Activated CD8-positive, alpha-beta memory T cell treated with anti-CD3 and anti-CD28 coated beads, Interleukin-2, amount 50 U/mL, for 1 hour (primary cell): Measurements from ENCODE around the gene EZH1.

Source experiments
- DNase-seq: peaks from one replicate; pipeline ENCODE4 v3.0.0-alpha.2; 2020; ENCODE audit errors: extremely low read depth

EZH1 gene

GRCh38 chr17:42709561-42709960 lies 35.3 kb downstream of the EZH1 start:
- no peak for DNase-seq

GRCh38 chr17:42708588-42708987 lies 36.3 kb downstream of the EZH1 start:
- DNase-seq = no peak

DNA sequence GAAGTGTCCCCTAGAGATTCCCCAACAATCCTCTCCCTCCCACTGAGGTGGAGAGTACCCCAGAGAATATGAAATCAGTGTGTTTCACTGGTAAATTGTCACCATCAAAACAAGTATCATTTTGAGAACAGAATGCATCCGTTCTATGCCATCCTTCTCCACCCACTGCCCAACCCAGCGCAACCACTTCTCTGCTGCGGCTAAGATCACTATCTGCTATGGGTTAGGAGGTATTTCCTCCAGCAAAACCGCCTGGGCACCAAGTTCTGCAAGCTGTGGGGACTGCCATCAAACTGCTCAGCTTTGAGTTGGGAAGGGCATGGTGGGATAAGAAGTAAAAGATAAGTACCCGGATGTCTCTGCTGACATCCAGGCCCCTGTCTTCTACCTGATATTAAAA lies 38.1 kb downstream of the EZH1 start:
- no peak for DNase-seq

DNA sequence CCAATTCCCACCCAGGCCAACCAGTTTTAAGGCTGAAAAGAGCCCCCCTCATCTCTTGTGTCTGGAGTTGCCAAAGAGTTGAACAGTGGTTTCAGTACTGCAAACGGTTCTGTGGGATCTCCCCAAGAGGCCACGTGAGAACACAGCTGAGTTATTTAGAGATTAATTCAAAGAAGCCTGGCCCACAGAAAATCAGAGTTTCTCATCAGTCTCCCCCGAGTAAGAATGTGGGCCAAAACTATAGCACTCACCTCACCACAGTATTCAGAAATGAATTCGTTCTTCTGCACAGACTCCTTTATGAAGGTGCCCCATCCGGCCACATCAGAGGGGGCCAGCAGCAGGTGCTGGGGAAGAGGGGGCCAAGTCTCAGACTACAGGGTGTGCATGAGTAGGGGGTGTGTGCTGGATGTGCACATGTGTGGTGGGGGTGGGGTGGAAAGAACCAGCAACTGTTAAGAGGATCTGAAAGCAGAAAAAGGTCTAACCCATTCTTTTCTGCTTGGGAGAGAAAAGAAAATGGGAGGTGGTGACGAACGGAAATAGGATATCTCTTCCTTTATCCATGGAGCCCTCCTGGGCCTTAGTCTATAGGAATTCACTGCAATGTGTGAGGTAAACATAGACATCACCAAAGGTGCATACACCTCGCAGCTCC lies 39.9 kb downstream of the EZH1 start:
- no peak for DNase-seq

DNA sequence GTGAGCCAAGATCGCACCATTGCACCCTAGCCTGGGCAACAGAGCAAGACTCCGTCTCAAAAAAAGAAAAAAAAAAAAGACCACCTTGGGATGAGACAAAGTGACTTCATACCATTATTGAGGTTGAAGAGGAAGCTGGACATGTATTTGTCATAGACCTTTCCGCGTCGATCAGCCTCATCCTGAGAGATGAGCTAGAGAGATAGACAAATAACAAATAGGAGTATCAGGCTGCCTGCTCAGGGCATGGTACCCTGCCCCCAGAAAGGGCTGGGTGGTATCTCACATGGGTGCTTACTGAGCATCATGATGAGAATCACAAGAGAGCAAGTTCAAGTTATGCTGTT lies 40.4 kb downstream of the EZH1 start:
- no peak for DNase-seq

- no peak for DNase-seq
Measured at GRCh38 chr17:42702446-42702845, 42.4 kb downstream of the EZH1 start.

DNA sequence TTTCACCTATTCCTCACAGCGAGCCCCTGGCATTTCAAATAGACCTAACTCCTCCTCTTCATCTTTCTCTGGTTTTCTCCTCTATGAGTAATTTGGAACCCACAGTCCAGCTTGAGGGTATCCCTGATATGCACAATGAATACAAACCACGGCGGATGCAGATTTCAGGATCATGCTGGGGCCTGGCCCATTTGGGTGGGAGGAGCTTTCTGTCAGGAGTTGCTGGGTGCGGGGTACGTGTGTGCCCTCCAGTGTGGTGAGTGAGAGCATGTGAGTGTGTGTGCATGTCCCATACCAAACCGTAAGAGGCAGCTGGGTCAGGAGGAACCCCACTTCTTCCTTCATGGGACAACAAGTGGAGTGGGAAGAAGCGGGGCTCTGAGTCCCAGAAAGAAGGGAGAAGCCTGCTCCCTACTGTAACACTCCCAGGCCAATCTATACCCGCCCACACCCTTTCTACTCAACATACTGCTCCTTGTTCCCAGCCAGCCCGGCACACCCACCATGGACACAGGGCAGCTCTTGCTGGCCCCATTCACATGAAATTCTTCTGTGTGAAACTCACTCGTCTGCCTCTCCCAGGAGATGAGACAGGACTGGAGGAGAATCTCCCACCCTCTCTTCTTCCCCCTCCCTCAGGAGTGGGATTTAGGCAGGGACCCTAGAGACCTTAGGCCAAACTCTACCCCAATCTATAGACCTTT lies 44.1 kb downstream of the EZH1 start:
- no peak for DNase-seq

GRCh38 chr17:42699415-42699740 lies 45.5 kb downstream of the EZH1 start:
- DNase-seq = no peak

DNA sequence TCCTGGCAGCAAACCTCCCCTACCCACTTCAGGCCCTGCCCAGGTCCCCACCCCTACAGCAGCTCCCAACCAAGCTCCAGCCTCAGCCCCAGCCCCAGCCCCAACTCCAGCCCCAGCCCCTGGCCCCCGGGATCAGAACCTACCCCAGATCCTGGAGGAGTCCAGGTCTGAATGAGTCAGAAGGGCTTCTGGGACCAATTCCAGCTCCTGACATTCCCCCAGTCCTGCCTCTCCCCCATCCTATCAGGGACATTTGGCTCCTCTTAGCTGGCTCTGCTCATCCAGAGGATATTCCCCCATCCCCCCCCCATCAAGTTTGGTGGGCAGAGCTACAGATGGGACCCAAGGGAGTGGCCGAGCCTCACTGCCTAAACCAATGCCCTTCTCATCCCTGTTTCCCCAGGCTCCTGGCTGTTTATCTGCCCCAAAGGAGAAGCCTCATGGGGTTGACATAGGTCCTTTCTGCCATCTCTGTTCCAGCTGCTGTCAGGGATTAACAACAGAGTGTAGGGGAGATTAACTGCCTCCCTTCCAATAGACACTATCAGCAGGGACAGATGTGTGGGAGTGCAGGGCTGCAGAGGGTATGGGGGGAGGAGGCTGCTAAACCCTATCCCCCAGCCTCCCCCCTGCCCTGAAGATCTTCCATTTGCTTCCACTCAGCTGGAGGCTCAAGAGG lies 46.0 kb downstream of the EZH1 start:
- DNase-seq = no peak

DNA sequence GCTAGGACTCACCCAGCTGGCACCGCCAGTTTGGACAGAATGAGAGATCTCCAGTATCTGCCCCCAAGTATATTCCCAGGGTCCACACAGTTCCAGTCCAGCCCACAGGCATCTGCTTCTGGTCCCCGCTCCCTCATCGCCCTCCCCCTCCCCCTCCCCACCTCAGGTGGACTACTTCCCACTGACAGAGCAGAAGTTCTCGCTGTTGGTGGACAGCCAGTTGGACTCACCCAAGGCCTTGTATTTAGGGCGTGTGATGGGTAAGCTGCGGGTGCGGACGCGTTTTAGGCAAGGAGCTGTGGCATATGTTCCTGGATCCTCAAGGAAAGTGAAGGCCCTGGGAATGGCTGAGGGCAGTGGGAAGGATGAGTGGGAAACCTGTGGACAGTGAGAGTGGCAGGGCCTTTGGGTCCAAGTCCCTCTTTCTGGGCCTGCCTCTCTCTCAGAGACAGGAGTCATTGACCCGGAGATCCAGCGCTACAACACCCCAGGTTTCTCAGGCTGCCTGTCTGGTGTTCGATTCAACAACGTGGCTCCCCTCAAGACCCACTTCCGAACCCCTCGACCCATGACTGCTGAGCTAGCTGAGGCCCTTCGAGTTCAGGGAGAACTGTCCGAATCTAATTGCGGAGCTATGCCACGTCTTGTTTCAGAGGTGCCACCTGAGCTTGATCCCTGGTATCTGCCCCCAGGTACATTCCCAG lies 47.6 kb downstream of the EZH1 start:
- DNase-seq = no peak

DNA sequence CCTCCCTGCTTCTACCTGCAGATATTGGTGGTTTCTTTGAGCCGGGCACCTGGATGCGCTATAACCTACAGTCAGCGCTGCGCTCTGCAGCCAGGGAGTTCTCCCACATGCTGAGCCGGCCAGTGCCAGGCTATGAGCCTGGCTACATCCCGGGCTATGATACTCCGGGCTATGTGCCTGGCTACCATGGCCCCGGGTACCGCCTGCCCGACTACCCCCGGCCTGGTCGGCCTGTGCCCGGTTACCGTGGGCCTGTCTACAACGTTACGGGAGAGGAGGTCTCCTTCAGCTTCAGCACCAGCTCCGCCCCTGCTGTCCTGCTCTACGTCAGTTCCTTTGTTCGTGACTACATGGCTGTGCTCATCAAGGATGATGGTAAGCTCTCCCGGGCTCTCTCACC lies 49.3 kb downstream of the EZH1 start:
- no peak for DNase-seq

DNA sequence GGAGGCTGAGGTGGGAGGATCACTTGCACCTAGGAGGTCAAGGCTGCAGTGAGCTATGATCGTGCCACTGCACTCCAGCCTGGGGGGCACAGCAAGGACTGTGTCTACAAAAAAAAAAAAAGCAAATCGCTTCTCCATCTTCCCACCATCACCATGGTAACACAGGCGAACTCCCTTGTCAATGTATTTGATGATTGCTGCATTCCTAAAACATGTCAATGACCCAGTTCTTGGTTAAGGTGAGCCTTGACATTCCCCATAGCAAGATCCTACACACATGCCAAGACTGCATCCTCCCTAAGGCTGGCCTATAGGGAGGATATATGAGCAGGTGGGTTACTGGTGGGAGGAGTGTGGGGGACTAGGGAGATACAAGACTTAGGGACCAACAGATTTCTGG lies 50.3 kb downstream of the EZH1 start:
- DNase-seq = no peak

DNA sequence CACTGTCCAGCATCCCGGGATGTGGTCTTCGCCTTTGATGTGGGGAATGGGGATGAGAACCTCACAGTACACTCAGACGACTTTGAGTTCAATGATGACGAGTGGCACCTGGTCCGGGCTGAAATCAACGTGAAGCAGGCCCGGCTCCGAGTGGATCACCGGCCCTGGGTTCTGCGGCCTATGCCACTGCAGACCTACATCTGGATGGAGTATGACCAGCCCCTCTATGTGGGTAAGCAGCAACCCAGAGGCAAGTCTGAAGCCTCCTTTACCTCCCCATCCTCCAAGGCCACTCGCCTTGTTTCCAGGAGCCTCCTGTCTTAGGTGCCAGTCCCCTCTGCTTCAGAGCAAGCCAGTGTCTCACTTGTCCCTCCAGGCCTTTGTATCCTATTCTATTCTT lies 52.4 kb downstream of the EZH1 start:
- no peak for DNase-seq

DNA sequence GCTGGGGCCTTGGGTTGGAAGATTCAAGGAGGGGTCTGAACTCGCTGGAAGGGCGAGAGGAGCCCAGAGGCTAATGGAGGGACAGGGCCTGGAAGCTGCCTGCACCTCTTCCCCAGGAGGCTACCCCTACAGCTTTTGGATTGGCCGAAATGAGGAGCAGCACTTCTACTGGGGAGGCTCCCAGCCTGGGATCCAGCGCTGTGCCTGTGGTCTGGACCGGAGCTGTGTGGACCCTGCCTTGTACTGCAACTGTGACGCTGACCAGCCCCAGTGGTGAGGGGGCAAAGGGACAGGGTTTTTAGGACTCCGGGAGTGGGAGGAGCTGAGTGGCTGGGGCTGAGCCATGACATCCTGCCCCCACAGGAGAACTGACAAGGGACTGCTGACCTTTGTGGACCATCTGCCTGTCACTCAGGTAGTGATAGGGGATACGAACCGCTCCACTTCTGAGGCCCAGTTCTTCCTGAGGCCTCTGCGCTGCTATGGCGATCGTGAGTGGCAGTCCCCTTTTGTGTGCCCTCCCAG lies 53.8 kb downstream of the EZH1 start:
- DNase-seq = no peak

- DNase-seq = no peak
Measured at GRCh38 chr17:42690596-42690995, 54.2 kb downstream of the EZH1 start.

DNA sequence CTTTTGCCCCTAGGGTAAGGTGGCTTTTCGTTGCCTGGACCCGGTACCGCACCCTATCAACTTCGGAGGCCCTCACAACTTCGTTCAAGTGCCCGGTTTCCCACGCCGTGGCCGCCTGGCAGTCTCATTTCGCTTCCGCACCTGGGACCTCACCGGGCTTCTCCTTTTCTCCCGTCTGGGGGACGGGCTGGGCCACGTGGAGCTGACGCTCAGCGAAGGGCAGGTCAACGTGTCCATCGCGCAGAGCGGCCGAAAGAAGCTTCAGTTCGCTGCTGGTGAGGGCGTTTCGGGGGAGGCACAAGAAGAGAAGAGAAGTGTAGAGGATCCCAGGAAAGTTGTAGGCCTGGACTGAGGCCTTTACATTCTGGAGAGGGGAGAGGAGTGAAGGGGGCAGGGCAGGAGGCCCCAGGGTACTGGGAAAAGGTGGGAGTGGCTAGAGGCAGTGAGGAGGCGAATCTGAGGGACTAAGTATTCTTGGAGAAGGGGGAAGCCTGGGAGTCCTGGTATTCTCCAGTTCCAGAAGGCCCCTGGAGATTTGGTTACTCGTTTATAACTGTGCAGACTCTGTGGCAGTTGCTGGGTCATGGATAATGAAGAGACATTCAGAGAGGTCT lies 57.0 kb downstream of the EZH1 start:
- DNase-seq = no peak

DNA sequence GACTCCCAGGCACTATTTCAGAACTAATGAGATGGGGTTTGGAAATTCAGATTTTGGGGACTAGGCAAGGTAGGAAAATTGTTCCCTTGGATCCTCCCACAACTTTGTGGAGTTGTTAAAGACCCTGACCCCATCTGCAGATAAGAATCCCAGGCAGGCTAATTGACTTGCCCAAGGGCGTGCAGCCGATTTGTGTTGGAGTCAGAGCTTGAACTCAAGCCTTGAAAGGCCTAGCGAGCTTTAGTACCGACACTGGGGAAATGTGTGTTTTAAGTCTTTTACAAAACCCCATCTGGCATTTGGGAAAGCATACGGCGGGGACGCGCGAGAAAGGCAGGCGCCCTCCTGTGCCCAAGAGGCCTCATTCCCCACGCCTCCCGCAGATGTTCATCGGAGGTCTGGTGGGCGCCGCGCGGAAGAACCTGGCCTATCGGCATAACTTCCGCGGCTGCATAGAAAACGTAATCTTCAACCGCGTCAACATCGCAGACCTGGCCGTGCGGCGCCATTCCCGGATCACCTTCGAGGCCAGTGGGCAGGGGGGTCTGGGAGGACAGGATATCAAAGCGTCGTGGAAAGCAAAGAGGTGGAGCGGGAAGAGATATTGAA lies 58.2 kb downstream of the EZH1 start:
- DNase-seq = no peak

- DNase-seq = no peak
Measured at GRCh38 chr17:42685831-42686230, 59.0 kb downstream of the EZH1 start.

GRCh38 chr17:42684929-42685556 lies 59.8 kb downstream of the EZH1 start:
- DNase-seq = no peak

- DNase-seq = no peak
Measured at GRCh38 chr17:42683407-42684034, 61.3 kb downstream of the EZH1 start.
